AML-193 (cell line): ENCODE data around the gene MARK1.

Source experiments
- DNase-seq, 2 experiments: peaks; one replicate each; lab custom pipeline; 2025; lab: John Stamatoyannopoulos, UW

Gene MARK1

GRCh38 chr1:220691053-220691684 lies 163.2 kb downstream of the MARK1 start:
- DNase-seq, result no peak

- DNase-seq, result no peak
Observed at GRCh38 chr1:220692436-220693228, 164.7 kb downstream of the MARK1 start.

- DNase-seq, result no peak
Observed at GRCh38 chr1:220694866-220695382, 167.0 kb downstream of the MARK1 start.

GRCh38 chr1:220695426-220695825 lies 167.5 kb downstream of the MARK1 start:
- DNase-seq, result no peak

- no peak for DNase-seq
Observed at GRCh38 chr1:220696226-220696862, 168.4 kb downstream of the MARK1 start.

- no peak for DNase-seq
Observed at GRCh38 chr1:220696863-220697231, 168.9 kb downstream of the MARK1 start.

- no peak for DNase-seq
Observed at GRCh38 chr1:220697326-220697725, 169.4 kb downstream of the MARK1 start.

GRCh38 chr1:220698607-220699016 lies 170.7 kb downstream of the MARK1 start:
- no peak for DNase-seq

- DNase-seq, result no peak
Observed at GRCh38 chr1:220699044-220699443, 171.1 kb downstream of the MARK1 start.

GRCh38 chr1:220700556-220701179 lies 172.7 kb downstream of the MARK1 start:
- no peak for DNase-seq

GRCh38 chr1:220701974-220702373 lies 174.0 kb downstream of the MARK1 start:
- DNase-seq, result no peak

- DNase-seq, result no peak
Observed at GRCh38 chr1:220702733-220703270, 174.9 kb downstream of the MARK1 start.

- no peak for DNase-seq
Observed at GRCh38 chr1:220703305-220703704, 175.4 kb downstream of the MARK1 start.

- no peak for DNase-seq
Observed at GRCh38 chr1:220705782-220706181, 177.8 kb downstream of the MARK1 start.

GRCh38 chr1:220706480-220706879 lies 178.5 kb downstream of the MARK1 start:
- no peak for DNase-seq

GRCh38 chr1:220707160-220707559 lies 179.2 kb downstream of the MARK1 start:
- DNase-seq, result no peak

GRCh38 chr1:220708244-220708643 lies 180.3 kb downstream of the MARK1 start:
- no peak for DNase-seq

- DNase-seq, result no peak
Observed at GRCh38 chr1:220708936-220709801, 181.2 kb downstream of the MARK1 start.

GRCh38 chr1:220710333-220710732 lies 182.4 kb downstream of the MARK1 start:
- DNase-seq, result no peak

- DNase-seq, result no peak
Observed at GRCh38 chr1:220711056-220711809, 183.3 kb downstream of the MARK1 start.
